Thyroid gland (tissue), 4 donors: ENCODE data around the gene NUMB. TPM values are rescaled to one million over a fixed set of nuclear protein-coding genes. Genes with fewer than 3 reads are reported as not detected.
"Not testable (repeated sequence)": the region's sequence is repeated elsewhere in the genome, so short reads cannot be mapped to it uniquely, and the experiment has no call there.

ENCODE experiments used
- DNase-seq, 2 donors: peaks; one replicate each; pipeline ENCODE4 v3.0.0-alpha.2; 2019
- H3K27ac ChIP-seq, 3 donors: fragments of 200-600 bp; sonication (generic); 1 replicate in 2 of 3; 2 replicates in 1 of 3; pipeline ENCODE4 v1.5.1; 2016 to 2019; ENCODE audit warnings: mild to moderate bottlenecking in 1 of 3, moderate library complexity in 1 of 3
- H3K27me3 ChIP-seq: fragments of 200-600 bp; sonication (generic); one replicate; pipeline ENCODE4 v1.5.1; 2019
- H3K36me3 ChIP-seq, 2 donors: fragments of 200-600 bp; sonication (generic); one replicate each; pipeline ENCODE4 v1.5.1; 2016 to 2019
- H3K4me1 ChIP-seq, 2 donors: fragments of 200-600 bp; sonication (generic); one replicate each; pipeline ENCODE4 v1.5.1; 2017 to 2019
- H3K4me3 ChIP-seq, 3 donors: fragments of 200-600 bp; sonication (generic); replicated peaks in 1 of 3; 1 replicate in 2 of 3; 2 replicates in 1 of 3; pipeline ENCODE4 v1.5.1; 2016; ENCODE audit warnings: mild to moderate bottlenecking in 1 of 3
- H3K9me3 ChIP-seq: fragments of 200-600 bp; sonication (generic); one replicate; pipeline ENCODE4 v1.5.1; 2017
- POLR2A ChIP-seq, 2 donors: fragments of 450-650 bp; IDR thresholded peaks; one replicate each; pipeline ENCODE4 v1.6.1; 2017; ENCODE audit warnings: antibody characterized with exemption in 2 of 2, mild to moderate bottlenecking in 2 of 2, moderate library complexity in 1 of 2
- WGBS, 2 donors: methylation state at CpG; one replicate each; pipeline ENCODE4 v1.1.5; 2017; 5-methylcytosine and 5-hydroxymethylcytosine counted together
- intact Hi-C: fragments of 100-400 bp; cut with DNase I; formaldehyde crosslinking; loops from one replicate; pipeline ENCODE4 v1.15.1; 2023
- total RNA-seq, 4 donors: library from RNA; depleted of rRNA; stranded (reverse); fragments of >200 nt; gene quantifications; one replicate each; pipeline ENCODE4 v1.2.3, GENCODE V29; 2016
- TF ChIP-seq, protein P1 (sequence below), 6 experiments: fragments of 200-600 bp in 3 of 6; fragments of 450-650 bp in 3 of 6; sonication (generic) in 3 of 6; IDR thresholded peaks; one replicate each; pipeline ENCODE4 v1.5.1; 2016 to 2019; ENCODE audit warnings: antibody characterized with exemption in 6 of 6, mild to moderate bottlenecking in 2 of 6, inconsistent platforms in 1 of 6, moderate library complexity in 1 of 6

Gene NUMB
- total RNA-seq, 4 donors from 2014 or later: 67.1 to 101 (median 86.7) TPM

DNA sequence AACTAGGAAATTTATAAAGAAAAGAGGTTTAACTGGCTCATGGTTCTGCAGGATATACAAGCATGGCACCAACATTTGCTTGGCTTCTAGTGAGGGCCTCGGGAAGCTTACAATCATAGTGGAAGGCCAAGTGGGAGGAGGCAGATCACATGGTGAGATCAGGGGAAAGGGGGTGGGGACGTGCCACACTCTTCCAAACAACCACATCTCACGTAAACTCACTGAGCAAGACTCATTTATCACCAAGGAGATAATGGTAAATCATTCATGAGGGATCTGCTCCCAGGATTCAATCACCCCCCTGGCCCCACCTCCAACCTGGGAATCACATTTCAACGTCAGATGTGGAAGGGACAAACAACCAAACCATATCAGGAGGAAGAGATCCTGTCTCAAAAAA lies 35.8 kb downstream of the NUMB start:
- TF ChIP-seq, protein P1, sequence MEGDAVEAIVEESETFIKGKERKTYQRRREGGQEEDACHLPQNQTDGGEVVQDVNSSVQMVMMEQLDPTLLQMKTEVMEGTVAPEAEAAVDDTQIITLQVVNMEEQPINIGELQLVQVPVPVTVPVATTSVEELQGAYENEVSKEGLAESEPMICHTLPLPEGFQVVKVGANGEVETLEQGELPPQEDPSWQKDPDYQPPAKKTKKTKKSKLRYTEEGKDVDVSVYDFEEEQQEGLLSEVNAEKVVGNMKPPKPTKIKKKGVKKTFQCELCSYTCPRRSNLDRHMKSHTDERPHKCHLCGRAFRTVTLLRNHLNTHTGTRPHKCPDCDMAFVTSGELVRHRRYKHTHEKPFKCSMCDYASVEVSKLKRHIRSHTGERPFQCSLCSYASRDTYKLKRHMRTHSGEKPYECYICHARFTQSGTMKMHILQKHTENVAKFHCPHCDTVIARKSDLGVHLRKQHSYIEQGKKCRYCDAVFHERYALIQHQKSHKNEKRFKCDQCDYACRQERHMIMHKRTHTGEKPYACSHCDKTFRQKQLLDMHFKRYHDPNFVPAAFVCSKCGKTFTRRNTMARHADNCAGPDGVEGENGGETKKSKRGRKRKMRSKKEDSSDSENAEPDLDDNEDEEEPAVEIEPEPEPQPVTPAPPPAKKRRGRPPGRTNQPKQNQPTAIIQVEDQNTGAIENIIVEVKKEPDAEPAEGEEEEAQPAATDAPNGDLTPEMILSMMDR (IDR thresholded peaks at IDR 0.05): no peak
- no peak for TF ChIP-seq POLR2A (IDR thresholded peaks at IDR 0.05)
- Histone ChIP-seq H3K4me3 (no peak overlapping the region), H3K9me3 (no peaks in the 10 kb centered on the region), H3K27ac (no peak overlapping the region), H3K4me1 (peaks cover 6 to 16% of the 10 kb centered on the region in 2 donors), H3K36me3 (no peaks in the 10 kb centered on the region), H3K27me3 (no peaks in the 10 kb centered on the region)
- intact Hi-C loops: no loop called here
- WGBS, 2 donors: 82% methylated on average over 4 of the region's 4 CpGs
- DNase-seq: no peak

DNA sequence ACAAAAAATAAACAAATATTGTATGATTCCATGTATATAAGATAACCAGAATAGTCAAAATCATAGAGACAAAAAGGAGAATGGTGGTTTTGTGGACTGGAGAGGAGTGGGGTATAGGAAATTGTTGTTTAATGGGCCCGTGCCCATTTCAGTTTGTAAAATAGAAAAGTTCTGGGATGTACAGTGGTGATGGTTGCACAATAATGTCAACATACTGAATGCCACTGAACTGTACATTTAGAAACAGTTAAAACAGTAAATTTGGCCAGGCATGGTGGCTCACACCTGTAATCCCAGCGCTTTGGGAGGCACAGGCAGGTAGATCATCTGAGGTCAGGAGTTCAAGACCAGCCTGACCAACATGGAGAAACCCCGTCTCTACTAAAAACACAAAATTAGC lies 40.1 kb downstream of the NUMB start:
- Histone ChIP-seq H3K27me3 (no peaks in the 10 kb centered on the region), H3K36me3 (no peaks in the 10 kb centered on the region), H3K9me3 (no peaks in the 10 kb centered on the region), H3K27ac (no peak overlapping the region), H3K4me1 (peaks cover 7 to 9% of the 10 kb centered on the region in 2 donors), H3K4me3 (no peak overlapping the region)
- DNase-seq: no peak
- intact Hi-C loops: no loop called here
- TF ChIP-seq, protein P1 (IDR thresholded peaks at IDR 0.05): no peak
- no peak for TF ChIP-seq POLR2A (IDR thresholded peaks at IDR 0.05)
- 88 to 96% methylated on average over 3 of the region's 3 CpGs for WGBS, 2 donors

DNA sequence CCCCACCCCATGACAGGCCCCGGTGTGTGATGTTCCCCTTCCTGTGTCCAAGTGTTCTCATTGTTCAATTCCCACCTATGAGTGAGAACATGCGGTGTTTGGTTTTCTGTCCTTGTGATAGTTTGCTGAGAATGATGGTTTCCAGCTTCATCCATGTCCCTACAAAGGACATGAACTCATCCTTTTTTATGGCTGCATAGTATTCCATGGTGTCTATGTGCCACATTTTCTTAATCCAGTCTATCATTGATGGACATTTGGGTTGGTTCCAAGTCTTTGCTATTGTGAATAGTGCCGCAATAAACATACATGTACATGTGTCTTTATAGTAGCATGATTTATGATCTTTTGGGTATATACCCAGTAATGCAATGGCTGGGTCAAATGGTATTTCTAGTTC lies 52.1 kb downstream of the NUMB start:
- H3K4me1 ChIP-seq, intact Hi-C loops, H3K36me3 ChIP-seq, H3K27me3 ChIP-seq, H3K9me3 ChIP-seq, H3K4me3 ChIP-seq, H3K27ac ChIP-seq, DNase-seq: not testable (repeated sequence)
- 95 to 100% methylated on average over 2 of the region's 3 CpGs for WGBS, 2 donors

DNA sequence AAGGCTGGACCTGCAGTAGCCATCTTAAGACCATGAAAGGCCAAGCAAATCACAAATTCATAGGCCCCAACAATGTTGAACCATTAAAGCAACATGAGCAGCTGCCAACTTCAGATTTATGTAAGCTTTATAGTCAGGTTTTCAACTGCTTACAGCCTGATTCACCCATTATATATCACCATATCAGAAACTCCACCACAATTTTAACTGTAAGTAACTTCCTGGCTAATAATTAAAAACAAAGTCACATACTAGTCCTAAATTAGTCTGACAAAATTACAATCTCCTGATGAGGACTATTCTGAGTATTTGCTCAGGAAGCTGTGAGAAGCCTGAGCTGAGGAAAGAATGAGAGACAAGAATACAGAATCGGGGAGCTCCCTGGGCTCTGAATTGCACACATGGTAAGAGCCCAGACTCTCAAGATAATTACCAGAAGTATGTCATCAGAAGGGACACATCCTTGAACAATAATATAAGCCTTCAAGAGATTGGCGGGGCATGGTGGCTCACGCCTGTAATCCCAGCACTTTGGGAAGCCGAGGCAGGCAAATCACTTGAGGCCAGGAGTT lies 55.1 kb downstream of the NUMB start:
- TF ChIP-seq POLR2A (IDR thresholded peaks at IDR 0.05): no peak
- TF ChIP-seq, protein P1 (IDR thresholded peaks at IDR 0.05): no peak
- Histone ChIP-seq H3K27me3 (no peaks in the 10 kb centered on the region), H3K27ac (no peak overlapping the region), H3K4me3 (no peak overlapping the region), H3K4me1 (peaks cover 0 to 4% of the 10 kb centered on the region in 2 donors), H3K36me3 (no peaks in the 10 kb centered on the region), H3K9me3 (no peaks in the 10 kb centered on the region)
- intact Hi-C loops: no loop called here
- DNase-seq: no peak
- WGBS, 2 donors: 97 to 98% methylated on average over 4 of the region's 4 CpGs

DNA sequence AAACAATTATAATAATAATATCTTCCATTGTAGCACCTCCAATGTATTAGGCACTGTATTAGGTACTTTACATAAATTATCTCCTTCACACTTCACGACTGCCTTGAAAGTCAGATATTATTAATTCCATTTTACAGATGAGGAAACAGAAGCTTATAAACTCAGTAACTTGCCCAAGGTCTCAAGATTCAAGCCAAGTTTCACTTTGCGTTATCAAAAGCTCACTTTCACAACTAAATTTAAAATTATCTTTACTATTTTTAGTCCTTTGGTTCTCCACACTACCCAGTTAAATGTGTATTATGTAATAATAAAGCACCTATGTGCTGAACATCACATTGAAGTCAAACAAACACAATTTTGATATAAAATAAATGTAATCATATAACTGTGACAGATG lies 55.8 kb downstream of the NUMB start:
- H3K9me3 ChIP-seq: no peaks in the 10 kb centered on the region
- no peak overlapping the region for H3K4me3 ChIP-seq
- H3K27ac ChIP-seq: no peak overlapping the region
- H3K4me1 ChIP-seq: peaks cover 0 to 8% of the 10 kb centered on the region in 2 donors
- DNase-seq: no peak
- 78 to 80% methylated on average over 2 of the region's 2 CpGs for WGBS, 2 donors
- no peaks in the 10 kb centered on the region for H3K27me3 ChIP-seq
- TF ChIP-seq, protein P1 (IDR thresholded peaks at IDR 0.05): no peak
- TF ChIP-seq POLR2A (IDR thresholded peaks at IDR 0.05): no peak
- no peaks in the 10 kb centered on the region for H3K36me3 ChIP-seq
- intact Hi-C loops: no loop called here
